ENCODE data around the gene TSC22D3. TPM values are rescaled to one million over a fixed set of nuclear protein-coding genes. Genes with fewer than 3 reads are reported as not detected.

The TSC22D3 gene
- polyA plus RNA-seq, 1 of the 3 experiments (the other 2 are of a cell fraction): 9.2 TPM

- Histone ChIP-seq H3K27me3 (ENCODE audit: insufficient read depth) (peaks cover 51% of the 10 kb centered on the region), H3K27ac (ENCODE audit: low read depth in 2 of 2, low read length in 1 of 2) (no peak overlapping the region), H4K20me1 (ENCODE audit: insufficient read depth) (no peaks in the 10 kb centered on the region), H2AFZ (ENCODE audit: low read depth) (peak overlapping the region; percentile 24; the same call in 1 of the 2 replicates), H3K36me3 (replicated peaks in 1 of 2; ENCODE audit: control insufficient read depth in 1 of 2, insufficient read depth in 2 of 2, low read length in 1 of 2) (no peaks in the 10 kb centered on the region), H3K4me2 (peak overlapping the region; percentile 83), H3K9ac (no peak overlapping the region), H3K79me2 (ENCODE audit: insufficient read depth) (no peaks in the 10 kb centered on the region), H3F3A (replicated peaks; ENCODE audit: insufficient read depth) (no peaks in the 10 kb centered on the region), H3K9me2 (no peaks in the 10 kb centered on the region), H3K4me1 (ENCODE audit: control insufficient read depth in 1 of 2, insufficient read depth in 2 of 2, low read depth in 1 of 2, low read length in 1 of 2) (peaks cover 0 to 5% of the 10 kb centered on the region in 2 experiments; a peak in 1 of 4 replicates), H3K4me3 (ENCODE audit: low read depth in 2 of 2, low read length in 1 of 2) (peak overlapping the region; percentile 37 to 58), H3K9me3 (no peaks in the 10 kb centered on the region)
- peak; percentile 73 for DNase-seq
- 6% methylated on average over 18 of the region's 20 CpGs for WGBS (ENCODE audit: low lambda C conversion rate)
- ChIA-PET POLR2A (interaction anchor here (1.3 kb wide), 1 partner anchor 117 kb away, joined by 4 read pairs; no protein-coding TSS in a partner anchor), CTCF (interaction anchor here (0.5 to 3.9 kb wide), 45 partner anchors 8 to 903 kb away, joined by 3 to 63 read pairs (median 4); no protein-coding TSS in a partner anchor)
- TF ChIP-seq, protein P1, sequence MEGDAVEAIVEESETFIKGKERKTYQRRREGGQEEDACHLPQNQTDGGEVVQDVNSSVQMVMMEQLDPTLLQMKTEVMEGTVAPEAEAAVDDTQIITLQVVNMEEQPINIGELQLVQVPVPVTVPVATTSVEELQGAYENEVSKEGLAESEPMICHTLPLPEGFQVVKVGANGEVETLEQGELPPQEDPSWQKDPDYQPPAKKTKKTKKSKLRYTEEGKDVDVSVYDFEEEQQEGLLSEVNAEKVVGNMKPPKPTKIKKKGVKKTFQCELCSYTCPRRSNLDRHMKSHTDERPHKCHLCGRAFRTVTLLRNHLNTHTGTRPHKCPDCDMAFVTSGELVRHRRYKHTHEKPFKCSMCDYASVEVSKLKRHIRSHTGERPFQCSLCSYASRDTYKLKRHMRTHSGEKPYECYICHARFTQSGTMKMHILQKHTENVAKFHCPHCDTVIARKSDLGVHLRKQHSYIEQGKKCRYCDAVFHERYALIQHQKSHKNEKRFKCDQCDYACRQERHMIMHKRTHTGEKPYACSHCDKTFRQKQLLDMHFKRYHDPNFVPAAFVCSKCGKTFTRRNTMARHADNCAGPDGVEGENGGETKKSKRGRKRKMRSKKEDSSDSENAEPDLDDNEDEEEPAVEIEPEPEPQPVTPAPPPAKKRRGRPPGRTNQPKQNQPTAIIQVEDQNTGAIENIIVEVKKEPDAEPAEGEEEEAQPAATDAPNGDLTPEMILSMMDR (IDR thresholded peaks at IDR 0.05): peak; percentile 80
- TF ChIP-seq RAD21 (IDR thresholded peaks at IDR 0.05; ENCODE audit: low read length): peak; percentile 82
- no peak for TF ChIP-seq ELF1 (IDR thresholded peaks at IDR 0.05)
- no peak for TF ChIP-seq TAF1 (IDR thresholded peaks at IDR 0.05; ENCODE audit: borderline replicate concordance, low read depth, low read length)
- TF ChIP-seq, protein P2, sequence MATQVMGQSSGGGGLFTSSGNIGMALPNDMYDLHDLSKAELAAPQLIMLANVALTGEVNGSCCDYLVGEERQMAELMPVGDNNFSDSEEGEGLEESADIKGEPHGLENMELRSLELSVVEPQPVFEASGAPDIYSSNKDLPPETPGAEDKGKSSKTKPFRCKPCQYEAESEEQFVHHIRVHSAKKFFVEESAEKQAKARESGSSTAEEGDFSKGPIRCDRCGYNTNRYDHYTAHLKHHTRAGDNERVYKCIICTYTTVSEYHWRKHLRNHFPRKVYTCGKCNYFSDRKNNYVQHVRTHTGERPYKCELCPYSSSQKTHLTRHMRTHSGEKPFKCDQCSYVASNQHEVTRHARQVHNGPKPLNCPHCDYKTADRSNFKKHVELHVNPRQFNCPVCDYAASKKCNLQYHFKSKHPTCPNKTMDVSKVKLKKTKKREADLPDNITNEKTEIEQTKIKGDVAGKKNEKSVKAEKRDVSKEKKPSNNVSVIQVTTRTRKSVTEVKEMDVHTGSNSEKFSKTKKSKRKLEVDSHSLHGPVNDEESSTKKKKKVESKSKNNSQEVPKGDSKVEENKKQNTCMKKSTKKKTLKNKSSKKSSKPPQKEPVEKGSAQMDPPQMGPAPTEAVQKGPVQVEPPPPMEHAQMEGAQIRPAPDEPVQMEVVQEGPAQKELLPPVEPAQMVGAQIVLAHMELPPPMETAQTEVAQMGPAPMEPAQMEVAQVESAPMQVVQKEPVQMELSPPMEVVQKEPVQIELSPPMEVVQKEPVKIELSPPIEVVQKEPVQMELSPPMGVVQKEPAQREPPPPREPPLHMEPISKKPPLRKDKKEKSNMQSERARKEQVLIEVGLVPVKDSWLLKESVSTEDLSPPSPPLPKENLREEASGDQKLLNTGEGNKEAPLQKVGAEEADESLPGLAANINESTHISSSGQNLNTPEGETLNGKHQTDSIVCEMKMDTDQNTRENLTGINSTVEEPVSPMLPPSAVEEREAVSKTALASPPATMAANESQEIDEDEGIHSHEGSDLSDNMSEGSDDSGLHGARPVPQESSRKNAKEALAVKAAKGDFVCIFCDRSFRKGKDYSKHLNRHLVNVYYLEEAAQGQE (IDR thresholded peaks at IDR 0.05; ENCODE audit: low read depth, low read length): no peak
- peak; percentile 69 for TF ChIP-seq SMC3 (IDR thresholded peaks at IDR 0.05; ENCODE audit: low read depth, low read length)
- no peak for TF ChIP-seq JUND (IDR thresholded peaks at IDR 0.05)
Measured at GRCh38 chrX:107776649-107777535, 1.3 kb upstream of the TSC22D3 start.

All from SK-N-SH (cell line).